Measurements from ENCODE around the gene KLK12.

Gene KLK12

GRCh38 chr19:51034704-51035103, at the start of gene KLK12:
TSS of gene KLK12 (minus strand) at chr19:51035002. CDS start at chr19:51034621, 381 bp downstream.
- Histone ChIP-seq H3K27ac (no peak within 1 kb of the TSS), H3K9ac (ENCODE audit: insufficient read length) (no peak within 1 kb of the TSS), H3K9me3 (ENCODE audit: low read depth, low read length) (no peaks in the 10 kb centered on the region), H3K4me3 (no peak within 1 kb of the TSS), H3K36me3 (ENCODE audit: insufficient read depth, low read length) (no peaks in the 10 kb centered on the region)
- DNase-seq (ENCODE audit: low read depth, low spot score): no peak
- TF ChIP-seq POLR2AphosphoS5 (IDR thresholded peaks at IDR 0.05; ENCODE audit: borderline replicate concordance, low read depth, low read length) (no peak), FOXP2 (optimal IDR thresholded peaks at IDR 0.05; ENCODE audit: control extremely low read depth, extremely low read length, insufficient read depth) (no peak), EZH2 (IDR thresholded peaks at IDR 0.05) (no peak)

GRCh38 chr19:51084505-51084904, 49.7 kb upstream of the KLK12 start:
- H3K27ac ChIP-seq: no peak overlapping the region
- H3K9ac ChIP-seq (ENCODE audit: insufficient read length): no peak overlapping the region
- H3K4me3 ChIP-seq: no peak overlapping the region
- no peaks in the 10 kb centered on the region for H3K36me3 ChIP-seq (ENCODE audit: insufficient read depth, low read length)
- TF ChIP-seq EZH2 (IDR thresholded peaks at IDR 0.05) (no peak), POLR2AphosphoS5 (IDR thresholded peaks at IDR 0.05; ENCODE audit: borderline replicate concordance, low read depth, low read length) (no peak), FOXP2 (optimal IDR thresholded peaks at IDR 0.05; ENCODE audit: control extremely low read depth, extremely low read length, insufficient read depth) (no peak)
- no peaks in the 10 kb centered on the region for H3K9me3 ChIP-seq (ENCODE audit: low read depth, low read length)
- DNase-seq (ENCODE audit: low read depth, low spot score): no peak

- H3K9me3 ChIP-seq (ENCODE audit: low read depth, low read length): no peaks in the 10 kb centered on the region
- H3K27ac ChIP-seq: no peak overlapping the region
- no peak for DNase-seq (ENCODE audit: low read depth, low spot score)
- no peak overlapping the region for H3K9ac ChIP-seq (ENCODE audit: insufficient read length)
- no peak overlapping the region for H3K4me3 ChIP-seq
- TF ChIP-seq FOXP2 (optimal IDR thresholded peaks at IDR 0.05; ENCODE audit: control extremely low read depth, extremely low read length, insufficient read depth) (no peak), POLR2AphosphoS5 (IDR thresholded peaks at IDR 0.05; ENCODE audit: borderline replicate concordance, low read depth, low read length) (no peak), EZH2 (IDR thresholded peaks at IDR 0.05) (no peak)
- H3K36me3 ChIP-seq (ENCODE audit: insufficient read depth, low read length): no peaks in the 10 kb centered on the region
These were observed 49.0 kb upstream of the KLK12 start for GRCh38 chr19:51083783-51084182.

- H3K9me3 ChIP-seq (ENCODE audit: low read depth, low read length): no peaks in the 10 kb centered on the region
- no peak for DNase-seq (ENCODE audit: low read depth, low spot score)
- TF ChIP-seq EZH2 (IDR thresholded peaks at IDR 0.05) (no peak), POLR2AphosphoS5 (IDR thresholded peaks at IDR 0.05; ENCODE audit: borderline replicate concordance, low read depth, low read length) (no peak), FOXP2 (optimal IDR thresholded peaks at IDR 0.05; ENCODE audit: control extremely low read depth, extremely low read length, insufficient read depth) (no peak)
- H3K4me3 ChIP-seq: no peak overlapping the region
- H3K36me3 ChIP-seq (ENCODE audit: insufficient read depth, low read length): no peaks in the 10 kb centered on the region
- no peak overlapping the region for H3K27ac ChIP-seq
- H3K9ac ChIP-seq (ENCODE audit: insufficient read length): no peak overlapping the region
These were observed 48.4 kb upstream of the KLK12 start for GRCh38 chr19:51083181-51083580.

- Histone ChIP-seq H3K36me3 (ENCODE audit: insufficient read depth, low read length) (no peaks in the 10 kb centered on the region), H3K9me3 (ENCODE audit: low read depth, low read length) (no peaks in the 10 kb centered on the region), H3K4me3 (no peak within 1 kb of the TSS), H3K9ac (ENCODE audit: insufficient read length) (no peak within 1 kb of the TSS), H3K27ac (no peak within 1 kb of the TSS)
- no peak for TF ChIP-seq EZH2 (IDR thresholded peaks at IDR 0.05)
- no peak for TF ChIP-seq FOXP2 (optimal IDR thresholded peaks at IDR 0.05; ENCODE audit: control extremely low read depth, extremely low read length, insufficient read depth)
- TF ChIP-seq POLR2AphosphoS5 (IDR thresholded peaks at IDR 0.05; ENCODE audit: borderline replicate concordance, low read depth, low read length): no peak
- no peak for DNase-seq (ENCODE audit: low read depth, low spot score)
These were observed 47.8 kb upstream of the KLK12 start, which contains the start of gene KLK14 for GRCh38 chr19:51082611-51083010. TSS of gene KLK14 (minus strand) at chr19:51082887. CDS start at chr19:51082614, 273 bp downstream.

- DNase-seq (ENCODE audit: low read depth, low spot score): no peak
- H3K36me3 ChIP-seq (ENCODE audit: insufficient read depth, low read length): no peaks in the 10 kb centered on the region
- H3K9me3 ChIP-seq (ENCODE audit: low read depth, low read length): no peaks in the 10 kb centered on the region
- H3K9ac ChIP-seq (ENCODE audit: insufficient read length): no peak overlapping the region
- TF ChIP-seq EZH2 (IDR thresholded peaks at IDR 0.05) (no peak), POLR2AphosphoS5 (IDR thresholded peaks at IDR 0.05; ENCODE audit: borderline replicate concordance, low read depth, low read length) (no peak), FOXP2 (optimal IDR thresholded peaks at IDR 0.05; ENCODE audit: control extremely low read depth, extremely low read length, insufficient read depth) (no peak)
- no peak overlapping the region for H3K4me3 ChIP-seq
- H3K27ac ChIP-seq: no peak overlapping the region
These were observed 46.7 kb upstream of the KLK12 start for GRCh38 chr19:51081476-51081875.

GRCh38 chr19:51079481-51080110, 44.8 kb upstream of the KLK12 start:
- Histone ChIP-seq H3K4me3 (no peak overlapping the region), H3K9ac (ENCODE audit: insufficient read length) (no peak overlapping the region), H3K27ac (no peak overlapping the region), H3K36me3 (ENCODE audit: insufficient read depth, low read length) (no peaks in the 10 kb centered on the region), H3K9me3 (ENCODE audit: low read depth, low read length) (no peaks in the 10 kb centered on the region)
- no peak for DNase-seq (ENCODE audit: low read depth, low spot score)
- TF ChIP-seq EZH2 (IDR thresholded peaks at IDR 0.05): no peak
- no peak for TF ChIP-seq POLR2AphosphoS5 (IDR thresholded peaks at IDR 0.05; ENCODE audit: borderline replicate concordance, low read depth, low read length)
- TF ChIP-seq FOXP2 (optimal IDR thresholded peaks at IDR 0.05; ENCODE audit: control extremely low read depth, extremely low read length, insufficient read depth): no peak

- Histone ChIP-seq H3K9ac (ENCODE audit: insufficient read length) (no peak overlapping the region), H3K27ac (no peak overlapping the region), H3K4me3 (no peak overlapping the region), H3K36me3 (ENCODE audit: insufficient read depth, low read length) (no peaks in the 10 kb centered on the region), H3K9me3 (ENCODE audit: low read depth, low read length) (no peaks in the 10 kb centered on the region)
- TF ChIP-seq FOXP2 (optimal IDR thresholded peaks at IDR 0.05; ENCODE audit: control extremely low read depth, extremely low read length, insufficient read depth): no peak
- no peak for TF ChIP-seq POLR2AphosphoS5 (IDR thresholded peaks at IDR 0.05; ENCODE audit: borderline replicate concordance, low read depth, low read length)
- no peak for TF ChIP-seq EZH2 (IDR thresholded peaks at IDR 0.05)
- DNase-seq (ENCODE audit: low read depth, low spot score): no peak
These were observed 43.9 kb upstream of the KLK12 start for GRCh38 chr19:51078731-51079130.

GRCh38 chr19:51078104-51078503, 43.3 kb upstream of the KLK12 start:
- TF ChIP-seq EZH2 (IDR thresholded peaks at IDR 0.05): no peak
- TF ChIP-seq POLR2AphosphoS5 (IDR thresholded peaks at IDR 0.05; ENCODE audit: borderline replicate concordance, low read depth, low read length): no peak
- TF ChIP-seq FOXP2 (optimal IDR thresholded peaks at IDR 0.05; ENCODE audit: control extremely low read depth, extremely low read length, insufficient read depth): no peak
- no peak overlapping the region for H3K4me3 ChIP-seq
- no peak overlapping the region for H3K9ac ChIP-seq (ENCODE audit: insufficient read length)
- DNase-seq (ENCODE audit: low read depth, low spot score): no peak
- peaks cover 3% of the 10 kb centered on the region; the same call in 1 of the 2 replicates for H3K9me3 ChIP-seq (ENCODE audit: low read depth, low read length)
- H3K27ac ChIP-seq: no peak overlapping the region
- no peaks in the 10 kb centered on the region for H3K36me3 ChIP-seq (ENCODE audit: insufficient read depth, low read length)

All from SK-N-MC (cell line).